CD4-positive, alpha-beta T cell treated with Interleukin-12 subunit alpha and Interleukin-12 subunit beta, for 1 hour (primary cell): ENCODE results near the gene PAM.
"Not testable (repeated sequence)": the region's sequence is repeated elsewhere in the genome, so short reads cannot be mapped to it uniquely, and the experiment has no call there.

Experiments
- DNase-seq: peaks from one replicate; pipeline ENCODE4 v3.0.0-alpha.2; 2020

The PAM gene

GRCh38 chr5:102753889-102754766 lies 977 bp upstream of the PAM start:
- DNase-seq, result no peak

- DNase-seq, result peak; percentile 72
Measured at GRCh38 chr5:102755686-102756371, 724 bp downstream of the PAM start.

- no peak for DNase-seq
Measured at GRCh38 chr5:102758576-102758975, 3.5 kb downstream of the PAM start.

- no peak for DNase-seq
Measured at GRCh38 chr5:102759289-102759688, 4.2 kb downstream of the PAM start.

- no peak for DNase-seq
Measured at GRCh38 chr5:102759700-102760099, 4.6 kb downstream of the PAM start.

- no peak for DNase-seq
Measured at GRCh38 chr5:102760815-102761214, 5.7 kb downstream of the PAM start.

GRCh38 chr5:102762095-102762534 lies 7.0 kb downstream of the PAM start:
- DNase-seq, result no peak

GRCh38 chr5:102762562-102763227 lies 7.6 kb downstream of the PAM start:
- no peak for DNase-seq

GRCh38 chr5:102763734-102764133 lies 8.6 kb downstream of the PAM start:
- no peak for DNase-seq

GRCh38 chr5:102764381-102765004 lies 9.4 kb downstream of the PAM start:
- DNase-seq, result no peak

- DNase-seq, result no peak
Measured at GRCh38 chr5:102765350-102765749, 10.2 kb downstream of the PAM start.

- DNase-seq, result no peak
Measured at GRCh38 chr5:102766295-102767090, 11.4 kb downstream of the PAM start.

- no peak for DNase-seq
Measured at GRCh38 chr5:102767862-102768261, 12.8 kb downstream of the PAM start.

GRCh38 chr5:102770803-102771202 lies 15.7 kb downstream of the PAM start:
- no peak for DNase-seq

- no peak for DNase-seq
Measured at GRCh38 chr5:102771435-102771834, 16.3 kb downstream of the PAM start.

- DNase-seq, result no peak
Measured at GRCh38 chr5:102772273-102772672, 17.2 kb downstream of the PAM start.

GRCh38 chr5:102773133-102773532 lies 18.0 kb downstream of the PAM start:
- DNase-seq, result no peak

GRCh38 chr5:102775756-102776155 lies 20.7 kb downstream of the PAM start:
- not testable (repeated sequence) for DNase-seq

- DNase-seq, result no peak
Measured at GRCh38 chr5:102777099-102777498, 22.0 kb downstream of the PAM start.

GRCh38 chr5:102778478-102778877 lies 23.4 kb downstream of the PAM start:
- no peak for DNase-seq

- no peak for DNase-seq
Measured at GRCh38 chr5:102781359-102781758, 26.3 kb downstream of the PAM start.

- DNase-seq, result no peak
Measured at GRCh38 chr5:102781786-102782185, 26.7 kb downstream of the PAM start.
